GM23338 (cell line): ENCODE measurements around the gene CTXN3. TPM values are rescaled to one million over a fixed set of nuclear protein-coding genes. Genes with fewer than 3 reads are reported as not detected.

Source experiments
- ATAC-seq: fragments of 200-7000 bp; cut with Tn5 transposase; 3 replicates; pipeline ENCODE4 v1.9.1; 2020
- DNase-seq: peaks from one replicate; pipeline ENCODE4 v3.0.0-alpha.2; 2015; ENCODE audit warnings: low spot score
- H2AFZ ChIP-seq: fragments of 200-600 bp; sonication (generic); 2 replicates; pipeline ENCODE4 v1.8.0; 2016; ENCODE audit warnings: antibody characterized with exemption, mild to moderate bottlenecking, moderate library complexity
- H3F3A ChIP-seq: fragments of 200-600 bp; sonication (generic); replicated peaks from 2 replicates; pipeline ENCODE4 v1.8.0; 2017; ENCODE audit warnings: antibody characterized with exemption, mixed run types, low read depth
- H3K27ac ChIP-seq: fragments of 200-600 bp; sonication (generic); 2 replicates; pipeline ENCODE4 v1.6.1; 2016; ENCODE audit warnings: low read depth
- H3K27me3 ChIP-seq: fragments of 200-600 bp; sonication (generic); 2 replicates; pipeline ENCODE4 v1.8.0; 2016; ENCODE audit warnings: mild to moderate bottlenecking, mixed run types, moderate library complexity; ENCODE audit not compliant: insufficient read depth
- H3K36me3 ChIP-seq: fragments of 200-600 bp; sonication (generic); 2 replicates; pipeline ENCODE4 v1.8.0; 2016; ENCODE audit warnings: mild to moderate bottlenecking; ENCODE audit not compliant: insufficient read depth
- H3K4me1 ChIP-seq: fragments of 200-600 bp; sonication (generic); 2 replicates; pipeline ENCODE4 v1.8.0; 2016; ENCODE audit warnings: mild to moderate bottlenecking, moderate library complexity; ENCODE audit not compliant: insufficient read depth
- H3K4me2 ChIP-seq: fragments of 200-600 bp; sonication (generic); 2 replicates; pipeline ENCODE4 v1.7.1; 2017; ENCODE audit warnings: mixed run types
- H3K4me3 ChIP-seq: fragments of 200-600 bp; sonication (generic); 2 replicates; pipeline ENCODE4 v1.6.1; 2016; ENCODE audit warnings: mixed run types
- H3K79me2 ChIP-seq: fragments of 200-600 bp; sonication (generic); replicated peaks from 2 replicates; pipeline ENCODE4 v1.8.0; 2017; ENCODE audit warnings: mild to moderate bottlenecking; ENCODE audit not compliant: insufficient read depth
- H3K9me2 ChIP-seq: fragments of 200-600 bp; sonication (generic); 2 replicates; pipeline ENCODE4 v1.8.0; 2017; ENCODE audit not compliant: insufficient read depth
- H4K20me1 ChIP-seq: fragments of 200-600 bp; sonication (generic); replicated peaks from 2 replicates; pipeline ENCODE4 v1.8.0; 2017; ENCODE audit warnings: mild to moderate bottlenecking; ENCODE audit not compliant: insufficient read depth
- H3K27ac Mint-ChIP-seq: 2 replicates; pipeline ENCODE4 v1.8.0; 2020; ENCODE audit warnings: inconsistent platforms, mild to moderate bottlenecking, moderate library complexity, mixed read lengths
- H3K27me3 Mint-ChIP-seq: 3 replicates; pipeline ENCODE4 v1.8.0; 2022; ENCODE audit warnings: low read depth, mild to moderate bottlenecking, moderate library complexity, mixed read lengths, inconsistent platforms; ENCODE audit not compliant: insufficient read depth, poor library complexity
- H3K36me3 Mint-ChIP-seq: 3 replicates; pipeline ENCODE4 v1.8.0; 2021; ENCODE audit warnings: low read depth, mild to moderate bottlenecking, inconsistent platforms, moderate library complexity, mixed read lengths
- H3K4me1 Mint-ChIP-seq: 3 replicates; pipeline ENCODE4 v1.8.0; 2020; ENCODE audit warnings: mild to moderate bottlenecking, inconsistent platforms, mixed read lengths
- H3K4me3 Mint-ChIP-seq: 3 replicates; pipeline ENCODE4 v1.8.0; 2021; ENCODE audit warnings: moderate library complexity, mild to moderate bottlenecking, inconsistent platforms, mixed read lengths
- H3K9me3 Mint-ChIP-seq: 3 replicates; pipeline ENCODE4 v1.8.0; 2020; ENCODE audit warnings: moderate library complexity, mild to moderate bottlenecking, inconsistent platforms, mixed read lengths
- CREB1 ChIP-seq: fragments of 250-450 bp; sonication (Bioruptor Pico); IDR thresholded peaks from 2 replicates; pipeline ENCODE4 v1.5.0; 2020; ENCODE audit warnings: low read depth, mild to moderate bottlenecking, moderate library complexity
- EZH2 ChIP-seq: fragments of 200-600 bp; sonication (generic); IDR thresholded peaks from one replicate; pipeline ENCODE4 v1.8.0; 2017; ENCODE audit warnings: antibody characterized with exemption, mild to moderate bottlenecking, low read depth; ENCODE audit not compliant: unreplicated experiment
- EZH2phosphoT487 ChIP-seq: fragments of 200-600 bp; sonication (generic); IDR thresholded peaks from one replicate; pipeline ENCODE4 v1.8.1; 2018; ENCODE audit warnings: antibody characterized with exemption; ENCODE audit not compliant: unreplicated experiment
- JUNB ChIP-seq: IDR thresholded peaks from one replicate; pipeline ENCODE4 v1.6.1; 2016; ENCODE audit warnings: antibody characterized with exemption; ENCODE audit not compliant: unreplicated experiment
- NANOG ChIP-seq: IDR thresholded peaks from 2 replicates; pipeline ENCODE4 v1.6.1; 2016; ENCODE audit warnings: antibody characterized with exemption, borderline replicate concordance
- POLR2AphosphoS5 ChIP-seq: IDR thresholded peaks from 2 replicates; pipeline ENCODE4 v1.6.1; 2016; ENCODE audit warnings: antibody characterized with exemption, low read depth
- REST ChIP-seq: IDR thresholded peaks from one replicate; pipeline ENCODE4 v1.6.1; 2018; ENCODE audit warnings: antibody characterized with exemption; ENCODE audit not compliant: unreplicated experiment
- STAT1 ChIP-seq: IDR thresholded peaks from one replicate; pipeline ENCODE4 v1.6.1; 2016; ENCODE audit warnings: antibody characterized with exemption; ENCODE audit not compliant: unreplicated experiment
- ZNF114 ChIP-seq: fragments of 250-450 bp; sonication (Bioruptor Pico); IDR thresholded peaks from 2 replicates; pipeline ENCODE4 v1.5.0; 2020; ENCODE audit warnings: mild to moderate bottlenecking, moderate library complexity
- ZNF331 ChIP-seq: fragments of 250-450 bp; sonication (Bioruptor Pico); IDR thresholded peaks from 2 replicates; pipeline ENCODE4 v1.5.0; 2020; ENCODE audit warnings: low read depth, mild to moderate bottlenecking, moderate library complexity
- ZNF462 ChIP-seq: fragments of 250-450 bp; sonication (Bioruptor Pico); IDR thresholded peaks from 2 replicates; pipeline ENCODE4 v1.5.0; 2020; ENCODE audit warnings: mild to moderate bottlenecking, moderate library complexity
- polyA plus RNA-seq: library from polyadenylated mRNA; unstranded; fragments of >200 nt; fragmentation: Nextera tagmentation; extraction: Ambion mirVana; gene quantifications from 2 replicates; pipeline ENCODE4 v1.2.1, GENCODE V29; 2016
- total RNA-seq: library from RNA; depleted of rRNA; stranded (reverse); fragments of >200 nt; shearing (Covaris generic); gene quantifications from 2 replicates; pipeline ENCODE4 v1.2.3, GENCODE V29; 2014
- TF ChIP-seq, protein P1 (sequence below): IDR thresholded peaks from 2 replicates; pipeline ENCODE4 v1.6.1; 2016; ENCODE audit warnings: antibody characterized with exemption
- TF ChIP-seq, protein P2 (sequence below), 2 experiments: fragments of 200-600 bp in 1 of 2; sonication (generic) in 1 of 2; conservative IDR thresholded peaks; 2 replicates each; pipeline versions ENCODE4 v1.5.1 to v1.6.1; 2016 to 2017; ENCODE audit warnings: antibody characterized with exemption in 2 of 2, low read depth in 2 of 2, mild to moderate bottlenecking in 2 of 2, moderate library complexity in 1 of 2

CTXN3 gene
- total and polyA plus RNA-seq, 2 experiments from 2014 or later, result not detected

GRCh38 chr5:127696683-127697082 is 47.8 kb downstream of the CTXN3 start:
- Histone ChIP-seq H3F3A (no peaks in the 10 kb centered on the region), H3K27ac (no peak overlapping the region), H3K4me1 (no peaks in the 10 kb centered on the region), H2AFZ (no peak overlapping the region), H3K79me2 (no peaks in the 10 kb centered on the region), H4K20me1 (no peaks in the 10 kb centered on the region), H3K4me3 (no peak overlapping the region), H3K27me3 (no peaks in the 10 kb centered on the region), H3K9me2 (no peaks in the 10 kb centered on the region), H3K4me2 (no peak overlapping the region), H3K36me3 (no peaks in the 10 kb centered on the region)
- H3K4me3 Mint-ChIP-seq, result no peak overlapping the region
- ATAC-seq (no peak), DNase-seq (no peak)
- H3K4me1 Mint-ChIP-seq, result no peaks in the 10 kb centered on the region
- no peaks in the 10 kb centered on the region for H3K27me3 Mint-ChIP-seq
- H3K27ac Mint-ChIP-seq, result no peak overlapping the region
- no peaks in the 10 kb centered on the region for H3K36me3 Mint-ChIP-seq
- no peaks in the 10 kb centered on the region for H3K9me3 Mint-ChIP-seq
- TF ChIP-seq EZH2 (no peak), CREB1 (no peak), REST (no peak), NANOG (no peak), ZNF462 (CRISPR knock-in tag) (no peak), POLR2AphosphoS5 (no peak), STAT1 (no peak), EZH2phosphoT487 (no peak), ZNF114 (no peak), ZNF331 (CRISPR knock-in tag) (no peak), JUNB (no peak)
- TF ChIP-seq, protein P1, sequence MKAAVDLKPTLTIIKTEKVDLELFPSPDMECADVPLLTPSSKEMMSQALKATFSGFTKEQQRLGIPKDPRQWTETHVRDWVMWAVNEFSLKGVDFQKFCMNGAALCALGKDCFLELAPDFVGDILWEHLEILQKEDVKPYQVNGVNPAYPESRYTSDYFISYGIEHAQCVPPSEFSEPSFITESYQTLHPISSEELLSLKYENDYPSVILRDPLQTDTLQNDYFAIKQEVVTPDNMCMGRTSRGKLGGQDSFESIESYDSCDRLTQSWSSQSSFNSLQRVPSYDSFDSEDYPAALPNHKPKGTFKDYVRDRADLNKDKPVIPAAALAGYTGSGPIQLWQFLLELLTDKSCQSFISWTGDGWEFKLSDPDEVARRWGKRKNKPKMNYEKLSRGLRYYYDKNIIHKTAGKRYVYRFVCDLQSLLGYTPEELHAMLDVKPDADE, result no peak
- TF ChIP-seq, protein P2, sequence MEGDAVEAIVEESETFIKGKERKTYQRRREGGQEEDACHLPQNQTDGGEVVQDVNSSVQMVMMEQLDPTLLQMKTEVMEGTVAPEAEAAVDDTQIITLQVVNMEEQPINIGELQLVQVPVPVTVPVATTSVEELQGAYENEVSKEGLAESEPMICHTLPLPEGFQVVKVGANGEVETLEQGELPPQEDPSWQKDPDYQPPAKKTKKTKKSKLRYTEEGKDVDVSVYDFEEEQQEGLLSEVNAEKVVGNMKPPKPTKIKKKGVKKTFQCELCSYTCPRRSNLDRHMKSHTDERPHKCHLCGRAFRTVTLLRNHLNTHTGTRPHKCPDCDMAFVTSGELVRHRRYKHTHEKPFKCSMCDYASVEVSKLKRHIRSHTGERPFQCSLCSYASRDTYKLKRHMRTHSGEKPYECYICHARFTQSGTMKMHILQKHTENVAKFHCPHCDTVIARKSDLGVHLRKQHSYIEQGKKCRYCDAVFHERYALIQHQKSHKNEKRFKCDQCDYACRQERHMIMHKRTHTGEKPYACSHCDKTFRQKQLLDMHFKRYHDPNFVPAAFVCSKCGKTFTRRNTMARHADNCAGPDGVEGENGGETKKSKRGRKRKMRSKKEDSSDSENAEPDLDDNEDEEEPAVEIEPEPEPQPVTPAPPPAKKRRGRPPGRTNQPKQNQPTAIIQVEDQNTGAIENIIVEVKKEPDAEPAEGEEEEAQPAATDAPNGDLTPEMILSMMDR (conservative IDR thresholded peaks at IDR 0.05; ENCODE audit: low read depth in 2 of 2), result no peak
